Sigmoid colon (tissue), 4 donors: ENCODE measurements around the gene TMUB1.

Experiments
- CTCF ChIP-seq, 4 experiments: fragments of 450-650 bp in 3 of 4; fragments of 200-600 bp in 1 of 4; IDR thresholded peaks; one replicate each; pipeline ENCODE4 v1.5.1; 2016 to 2019; ENCODE audit warnings: antibody characterized with exemption in 4 of 4, mild to moderate bottlenecking in 3 of 4, moderate library complexity in 2 of 4
- EP300 ChIP-seq, 4 donors: sonication (generic); formaldehyde crosslinking; IDR thresholded peaks; one replicate each; pipeline ENCODE4 v1.6.1; 2017; ENCODE audit warnings: antibody characterized with exemption in 4 of 4
- POLR2AphosphoS5 ChIP-seq, 4 donors: sonication (generic); formaldehyde crosslinking; IDR thresholded peaks; one replicate each; pipeline ENCODE4 v1.6.1; 2017; ENCODE audit warnings: antibody characterized with exemption in 4 of 4

GRCh38 chr7:151053751-151054150, 29.5 kb downstream of the TMUB1 start:
- TF ChIP-seq CTCF (IDR thresholded peaks at IDR 0.05) (no peak), POLR2AphosphoS5 (IDR thresholded peaks at IDR 0.05) (no peak), EP300 (IDR thresholded peaks at IDR 0.05) (no peak)
